Uterus (tissue), 4 donors: Measurements from ENCODE around the gene RNF26. TPM values are rescaled to one million over a fixed set of nuclear protein-coding genes. Genes with fewer than 3 reads are reported as not detected.

Experiments
- DNase-seq, 2 donors: peaks; one replicate each; pipeline ENCODE4 v3.0.0-alpha.2; 2019 to 2020
- H3K27ac ChIP-seq, 2 donors: fragments of 200-600 bp; sonication (generic); 1 replicate in 1 of 2; 2 replicates in 1 of 2; pipeline ENCODE4 v1.5.1; 2016 to 2018
- H3K27me3 ChIP-seq, 2 donors: fragments of 200-600 bp; sonication (generic); one replicate each; pipeline ENCODE4 v1.5.1; 2018 to 2019; ENCODE audit warnings: control low read depth in 1 of 2
- H3K36me3 ChIP-seq, 2 donors: fragments of 200-600 bp; sonication (generic); one replicate each; pipeline ENCODE4 v1.5.1; 2019; ENCODE audit warnings: control low read depth in 1 of 2
- H3K4me1 ChIP-seq, 2 donors: fragments of 200-600 bp; sonication (generic); one replicate each; pipeline ENCODE4 v1.5.1; 2018 to 2019; ENCODE audit warnings: control low read depth in 1 of 2
- H3K4me3 ChIP-seq, 2 donors: fragments of 200-600 bp; sonication (generic); 1 replicate in 1 of 2; 2 replicates in 1 of 2; pipeline ENCODE4 v1.5.1; 2018 to 2019; ENCODE audit warnings: mild to moderate bottlenecking in 1 of 2
- H3K9me3 ChIP-seq, 2 donors: fragments of 200-600 bp; sonication (generic); one replicate each; pipeline ENCODE4 v1.5.1; 2019; ENCODE audit warnings: control low read depth in 1 of 2
- CTCF ChIP-seq, 4 experiments: fragments of 200-600 bp in 2 of 4; fragments of 450-650 bp in 2 of 4; sonication (generic) in 2 of 4; IDR thresholded peaks; one replicate each; pipeline ENCODE4 v1.5.1; 2016 to 2019; ENCODE audit warnings: antibody characterized with exemption in 4 of 4, mild to moderate bottlenecking in 2 of 4, moderate library complexity in 1 of 4
- POLR2A ChIP-seq, 2 donors: fragments of 450-650 bp; IDR thresholded peaks; one replicate each; pipeline ENCODE4 v1.6.1; 2016; ENCODE audit warnings: antibody characterized with exemption in 2 of 2, mild to moderate bottlenecking in 1 of 2, moderate library complexity in 1 of 2
- intact Hi-C: fragments of 100-400 bp; cut with DNase I; formaldehyde crosslinking; loops from one replicate; pipeline ENCODE4 v1.15.1; 2023; ENCODE audit warnings: low total_unique reads
- total RNA-seq, 4 donors: library from RNA; depleted of rRNA in 3 of 4; stranded (reverse); fragments of >200 nt in 3 of 4; gene quantifications; one replicate each; pipeline versions ENCODE4 v1.1.0 to v1.2.4, GENCODE V29; 2014 to 2023
- donor health status: DM: yes; HTN: yes; CAD: no.

Gene RNF26
- total RNA-seq, 4 donors from 2014 or later: 3.3 to 23.1 (median 6.8) TPM

GRCh38 chr11:119303227-119303718 is 31.1 kb upstream of the RNF26 start:
- DNase-seq: no peak
- Histone ChIP-seq H3K27ac (no peak overlapping the region), H3K36me3 (no peaks in the 10 kb centered on the region), H3K9me3 (no peaks in the 10 kb centered on the region), H3K4me1 (peaks cover 0 to 4% of the 10 kb centered on the region in 2 donors), H3K4me3 (no peak overlapping the region), H3K27me3 (no peaks in the 10 kb centered on the region)
- intact Hi-C loops: no loop called here
- TF ChIP-seq CTCF (IDR thresholded peaks at IDR 0.05): no peak
- TF ChIP-seq POLR2A (IDR thresholded peaks at IDR 0.05): no peak

- H3K4me1 ChIP-seq: no peaks in the 10 kb centered on the region
- peak overlapping the region; percentile 71 to 82 for H3K27ac ChIP-seq
- no peak overlapping the region for H3K4me3 ChIP-seq
- DNase-seq: no peak
- no peaks in the 10 kb centered on the region for H3K9me3 ChIP-seq
- no peaks in the 10 kb centered on the region for H3K27me3 ChIP-seq
- intact Hi-C loops: no loop called here
- H3K36me3 ChIP-seq: no peaks in the 10 kb centered on the region
- TF ChIP-seq POLR2A (IDR thresholded peaks at IDR 0.05) (no peak), CTCF (IDR thresholded peaks at IDR 0.05) (no peak)
These were observed 28.6 kb upstream of the RNF26 start for GRCh38 chr11:119305556-119306372.

- Histone ChIP-seq H3K27ac (peak overlapping the region; percentile 71 to 82), H3K4me3 (no peak overlapping the region), H3K27me3 (no peaks in the 10 kb centered on the region), H3K36me3 (no peaks in the 10 kb centered on the region), H3K9me3 (no peaks in the 10 kb centered on the region), H3K4me1 (no peaks in the 10 kb centered on the region)
- peak; percentile 51 to 61 for DNase-seq
- intact Hi-C loops: no loop called here
- peak in 1 of 2 donors; percentile 21 for TF ChIP-seq POLR2A (IDR thresholded peaks at IDR 0.05)
- TF ChIP-seq CTCF (IDR thresholded peaks at IDR 0.05): no peak
These were observed 27.9 kb upstream of the RNF26 start for GRCh38 chr11:119306373-119306890.

GRCh38 chr11:119307219-119307618 is 27.1 kb upstream of the RNF26 start:
- Histone ChIP-seq H3K36me3 (no peaks in the 10 kb centered on the region), H3K4me3 (no peak overlapping the region), H3K4me1 (no peaks in the 10 kb centered on the region), H3K9me3 (no peaks in the 10 kb centered on the region), H3K27ac (peak overlapping the region; percentile 71 to 82), H3K27me3 (no peaks in the 10 kb centered on the region)
- no peak for DNase-seq
- peak in 2 of 4 experiments; percentile 15 to 17 for TF ChIP-seq CTCF (IDR thresholded peaks at IDR 0.05)
- TF ChIP-seq POLR2A (IDR thresholded peaks at IDR 0.05): no peak
- intact Hi-C loops: no loop called here

GRCh38 chr11:119307974-119308373 is 26.4 kb upstream of the RNF26 start:
- H3K27ac ChIP-seq: peak overlapping the region; percentile 71 to 82
- H3K9me3 ChIP-seq: no peaks in the 10 kb centered on the region
- intact Hi-C loops: no loop called here
- no peak for TF ChIP-seq CTCF (IDR thresholded peaks at IDR 0.05)
- TF ChIP-seq POLR2A (IDR thresholded peaks at IDR 0.05): no peak
- H3K4me3 ChIP-seq: no peak overlapping the region
- no peaks in the 10 kb centered on the region for H3K4me1 ChIP-seq
- H3K36me3 ChIP-seq: no peaks in the 10 kb centered on the region
- no peaks in the 10 kb centered on the region for H3K27me3 ChIP-seq
- no peak for DNase-seq
